D341Med (cell line): Measurements from ENCODE around the gene ZBTB7C.

Experiments used
- DNase-seq: peaks from one replicate; pipeline ENCODE4 v3.0.0; 2012; ENCODE audit warnings: low spot score

The ZBTB7C gene

DNA sequence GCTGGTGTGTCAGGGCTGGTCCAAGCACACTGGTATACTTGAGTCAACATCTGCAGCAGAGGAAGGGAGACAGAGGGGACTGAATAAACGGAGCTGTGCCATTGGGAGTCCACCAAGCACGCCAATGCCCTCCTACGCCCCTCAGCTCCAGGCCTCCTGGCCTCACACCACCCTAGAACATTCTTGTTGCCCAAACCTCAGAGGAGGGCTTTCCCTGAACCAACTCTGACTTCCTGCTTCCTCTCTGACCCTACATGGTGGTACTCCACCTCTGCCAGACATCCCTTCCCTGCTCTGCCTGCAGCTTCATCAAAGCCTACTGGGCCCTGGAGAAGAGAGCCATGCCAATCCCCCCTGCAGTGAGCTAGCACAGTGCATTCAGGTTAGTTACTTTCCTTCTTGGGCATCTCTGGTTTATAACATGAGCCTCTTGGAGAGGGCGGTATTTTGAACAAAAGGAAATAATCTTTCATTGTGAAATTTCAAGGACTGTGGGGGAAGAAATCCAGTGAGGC, 54.4 kb downstream of the ZBTB7C start:
- no peak for DNase-seq

DNA sequence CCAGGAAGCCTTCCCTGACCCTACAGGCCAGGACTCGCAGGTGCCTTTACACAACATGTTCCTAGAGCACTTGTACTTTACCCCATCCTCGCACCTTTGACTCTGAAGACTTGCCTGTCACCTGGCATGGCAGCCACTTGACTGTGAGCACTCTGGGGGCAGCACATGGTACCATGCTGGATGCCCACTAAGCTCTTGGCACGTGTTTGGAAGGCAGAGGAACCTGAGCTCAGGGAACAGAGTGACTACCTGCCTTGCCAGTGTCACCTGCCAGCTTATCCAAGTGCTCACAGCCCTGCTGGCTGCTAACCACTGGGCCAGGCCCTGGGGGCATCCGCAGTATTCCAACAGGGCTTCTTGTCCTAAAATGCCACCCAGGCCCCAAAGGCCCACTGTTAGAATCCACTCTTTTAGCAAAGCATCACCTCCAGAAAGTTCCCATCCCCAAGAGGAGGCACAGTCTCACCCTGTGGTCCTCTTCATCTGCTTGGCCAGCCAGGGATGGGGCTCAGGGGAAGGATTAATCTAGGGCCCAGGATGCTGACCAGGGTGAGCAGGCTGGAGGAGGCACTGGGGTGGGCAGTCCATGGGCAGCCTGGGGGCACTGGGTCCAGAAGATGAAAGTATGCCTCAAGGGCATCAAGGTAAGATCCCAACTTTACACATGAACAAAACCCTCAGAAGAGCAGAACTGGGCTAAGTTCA, 57.0 kb downstream of the ZBTB7C start:
- no peak for DNase-seq

- no peak for DNase-seq
Observed at GRCh38 chr18:48351216-48352050, 57.8 kb downstream of the ZBTB7C start.

DNA sequence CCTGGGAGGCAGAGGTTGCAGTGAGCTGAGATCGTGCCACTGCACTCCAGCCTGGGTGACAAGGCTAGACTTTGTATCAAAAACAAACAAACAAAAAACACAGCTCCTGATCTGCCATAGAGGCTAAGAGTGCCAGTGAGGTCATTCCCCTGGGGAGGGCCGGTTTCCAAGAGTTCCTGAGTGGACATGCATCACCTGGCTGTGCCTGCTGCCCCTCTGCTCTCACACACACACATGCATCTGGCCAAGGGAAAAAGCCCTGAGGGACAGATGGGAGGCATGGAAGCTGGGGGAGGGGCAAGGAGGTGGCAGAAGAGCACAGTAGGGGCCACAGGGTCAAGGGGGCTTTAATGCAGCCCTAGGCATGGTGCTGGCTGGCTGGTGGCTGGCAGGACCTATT, 60.4 kb downstream of the ZBTB7C start:
- no peak for DNase-seq

DNA sequence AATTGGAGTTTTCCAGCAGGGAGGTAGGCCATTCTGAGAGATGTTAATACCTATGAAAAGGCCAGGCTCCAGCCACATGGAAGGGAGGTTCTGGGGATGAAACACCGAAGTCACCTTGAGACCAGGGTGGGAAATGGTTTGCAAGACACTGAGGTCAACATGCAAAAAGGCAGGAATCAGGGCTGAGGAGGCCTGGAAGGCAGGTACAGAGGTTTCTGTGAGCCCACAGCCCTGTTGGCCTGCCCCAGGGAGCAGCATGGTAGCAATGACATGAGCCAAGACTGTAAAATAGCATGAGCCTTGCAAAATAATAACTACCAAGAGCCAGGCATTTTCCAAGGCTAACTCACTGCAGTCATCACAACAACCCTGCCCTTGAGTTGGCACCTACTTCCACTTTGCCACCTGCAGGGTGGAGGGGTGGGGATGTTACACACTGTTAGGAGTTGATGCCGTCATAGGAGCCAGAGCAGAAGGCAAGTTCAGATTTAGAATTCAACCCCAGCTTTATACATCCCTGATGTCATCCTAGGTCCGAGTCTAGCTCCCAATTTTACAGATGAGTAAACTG, 61.3 kb downstream of the ZBTB7C start:
- DNase-seq: no peak

DNA sequence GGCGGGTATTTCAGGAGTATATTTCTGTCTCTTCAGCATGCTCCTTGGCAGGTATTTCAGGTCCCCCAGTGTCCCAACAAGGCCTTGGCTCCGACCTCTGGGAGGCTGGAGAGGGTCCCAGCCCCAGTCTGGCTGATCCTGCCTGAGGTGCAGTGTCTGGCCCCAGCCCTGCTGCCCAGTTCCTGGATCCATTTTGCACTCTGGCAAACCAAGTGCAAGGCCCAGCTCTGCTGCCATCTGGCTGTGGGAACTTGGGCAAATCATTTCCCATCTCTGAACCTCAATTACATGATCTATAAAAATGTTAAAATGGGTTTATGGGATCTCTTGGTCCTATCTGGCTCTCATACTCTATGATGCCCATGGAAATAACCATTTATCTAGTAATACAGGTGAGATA, 63.6 kb downstream of the ZBTB7C start:
- no peak for DNase-seq

DNA sequence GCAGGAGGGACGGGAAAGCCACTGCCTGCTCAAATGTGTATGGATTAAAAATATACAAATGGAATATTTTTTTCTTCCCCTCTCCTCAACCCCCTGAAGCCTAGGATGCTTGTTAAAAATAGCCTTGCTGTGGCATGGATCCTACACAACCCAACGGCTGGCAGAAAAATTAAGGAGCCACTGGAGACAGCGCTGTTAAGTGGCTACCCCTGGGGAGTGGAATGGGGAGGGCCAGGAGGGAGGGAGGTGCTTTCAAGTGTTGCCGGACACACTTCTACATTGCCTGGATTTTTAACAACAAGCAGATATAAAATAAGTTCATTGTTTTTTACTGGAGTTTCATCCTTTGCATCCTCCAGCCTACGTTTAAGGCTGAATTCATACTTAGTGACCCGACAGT, 66.6 kb downstream of the ZBTB7C start:
- DNase-seq: no peak

DNA sequence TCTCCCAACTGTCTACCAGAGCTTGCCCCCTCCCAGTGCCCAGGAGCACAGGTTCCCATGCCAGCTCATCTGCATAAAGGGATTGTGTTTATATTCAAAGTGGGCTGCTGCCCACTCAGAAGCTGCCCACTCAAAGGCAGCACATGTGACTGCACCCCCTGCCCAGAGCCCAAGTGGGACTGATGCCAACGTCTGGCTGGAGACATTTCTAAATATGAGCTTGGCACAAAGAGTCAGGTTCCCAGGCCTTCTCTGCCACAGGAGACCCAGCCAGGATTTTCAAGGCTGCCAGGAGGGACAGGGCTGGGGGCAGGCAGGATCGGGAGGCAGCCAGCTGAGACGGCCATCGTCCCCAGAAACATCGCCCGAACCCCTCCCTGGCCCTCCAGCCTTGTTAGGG, 67.1 kb downstream of the ZBTB7C start:
- no peak for DNase-seq

- DNase-seq: no peak
Observed at GRCh38 chr18:48340560-48340959, 68.6 kb downstream of the ZBTB7C start.

- DNase-seq: no peak
Observed at GRCh38 chr18:48339692-48340091, 69.5 kb downstream of the ZBTB7C start.

DNA sequence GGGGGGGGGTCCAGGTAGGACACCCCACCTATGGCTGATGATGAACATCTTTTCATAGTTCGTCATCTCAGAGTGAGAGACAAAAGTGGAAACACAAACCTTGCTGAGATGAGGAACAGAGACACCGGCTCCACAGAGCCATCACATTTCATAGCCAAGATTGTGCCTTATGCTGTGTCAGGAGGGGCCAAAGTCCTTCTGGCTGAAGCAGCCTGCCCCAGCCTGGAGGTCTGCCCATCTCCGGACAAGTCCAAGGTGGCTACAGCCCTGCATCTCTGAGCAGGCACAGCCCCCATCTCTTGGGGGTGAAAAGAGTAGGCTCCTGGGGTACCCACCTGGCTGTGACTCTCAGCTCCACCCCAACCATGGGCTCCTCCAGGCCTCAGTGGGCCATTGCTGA, 70.3 kb downstream of the ZBTB7C start:
- no peak for DNase-seq

- DNase-seq: no peak
Observed at GRCh38 chr18:48337053-48337452, 72.1 kb downstream of the ZBTB7C start.

GRCh38 chr18:48336332-48336731, 72.9 kb downstream of the ZBTB7C start:
- DNase-seq: no peak

- no peak for DNase-seq
Observed at GRCh38 chr18:48335829-48336228, 73.4 kb downstream of the ZBTB7C start.

DNA sequence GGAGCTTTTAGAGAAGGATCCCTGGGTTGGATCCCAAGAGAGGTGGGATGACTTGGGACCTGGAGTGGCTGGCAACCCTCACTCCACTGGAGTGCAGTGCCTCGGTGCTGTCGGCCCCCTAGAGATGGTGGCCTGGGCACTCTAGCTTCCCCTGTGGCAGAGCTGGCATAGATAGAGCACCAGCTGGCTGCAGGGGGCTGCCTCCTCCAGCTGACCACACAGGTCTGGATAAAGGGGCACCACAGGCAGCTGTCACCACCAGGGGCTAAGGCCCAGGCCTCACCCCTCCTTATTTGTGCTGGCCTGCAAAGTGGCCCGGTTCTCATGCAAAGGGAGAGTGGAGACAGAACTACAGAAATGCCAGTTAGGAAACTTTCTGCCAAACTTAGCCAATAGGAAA, 74.3 kb downstream of the ZBTB7C start:
- DNase-seq: peak; percentile 37

- DNase-seq: no peak
Observed at GRCh38 chr18:48333563-48333962, 75.6 kb downstream of the ZBTB7C start.

- no peak for DNase-seq
Observed at GRCh38 chr18:48330016-48330991, 78.9 kb downstream of the ZBTB7C start.

DNA sequence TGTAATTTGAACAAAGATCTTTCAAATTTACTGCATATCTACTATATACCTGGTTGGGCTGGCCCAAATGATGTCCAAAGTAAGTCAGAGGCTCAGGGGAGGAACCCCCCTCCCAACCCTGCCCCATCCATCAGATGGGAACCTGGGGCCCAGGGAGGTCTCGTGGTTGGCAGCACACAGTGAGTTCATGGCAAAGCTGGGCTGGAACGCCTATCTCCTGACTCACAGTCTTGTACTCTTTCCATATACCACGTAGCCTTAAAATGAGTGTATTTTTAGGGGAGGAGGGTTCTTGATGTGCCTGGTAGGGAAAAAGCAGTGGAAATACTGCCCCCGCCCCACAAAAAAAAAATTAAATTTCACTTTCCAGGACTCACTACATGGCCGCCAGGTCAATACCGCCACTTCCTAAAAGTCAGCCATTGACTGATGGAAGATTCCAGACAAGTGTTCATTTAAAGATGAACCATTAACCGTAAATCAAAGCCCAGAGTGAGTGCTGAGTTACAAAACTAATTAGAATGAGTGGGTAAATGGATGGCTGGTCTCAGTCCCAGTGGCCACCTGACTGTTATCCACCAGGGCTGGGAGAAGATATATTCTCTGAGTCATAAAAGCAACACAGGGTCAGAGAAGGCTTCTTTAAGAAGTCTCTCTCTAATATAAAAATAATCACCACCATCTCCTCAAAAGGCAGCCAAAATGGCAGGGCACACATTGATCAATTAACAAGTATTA, 80.5 kb downstream of the ZBTB7C start:
- no peak for DNase-seq

DNA sequence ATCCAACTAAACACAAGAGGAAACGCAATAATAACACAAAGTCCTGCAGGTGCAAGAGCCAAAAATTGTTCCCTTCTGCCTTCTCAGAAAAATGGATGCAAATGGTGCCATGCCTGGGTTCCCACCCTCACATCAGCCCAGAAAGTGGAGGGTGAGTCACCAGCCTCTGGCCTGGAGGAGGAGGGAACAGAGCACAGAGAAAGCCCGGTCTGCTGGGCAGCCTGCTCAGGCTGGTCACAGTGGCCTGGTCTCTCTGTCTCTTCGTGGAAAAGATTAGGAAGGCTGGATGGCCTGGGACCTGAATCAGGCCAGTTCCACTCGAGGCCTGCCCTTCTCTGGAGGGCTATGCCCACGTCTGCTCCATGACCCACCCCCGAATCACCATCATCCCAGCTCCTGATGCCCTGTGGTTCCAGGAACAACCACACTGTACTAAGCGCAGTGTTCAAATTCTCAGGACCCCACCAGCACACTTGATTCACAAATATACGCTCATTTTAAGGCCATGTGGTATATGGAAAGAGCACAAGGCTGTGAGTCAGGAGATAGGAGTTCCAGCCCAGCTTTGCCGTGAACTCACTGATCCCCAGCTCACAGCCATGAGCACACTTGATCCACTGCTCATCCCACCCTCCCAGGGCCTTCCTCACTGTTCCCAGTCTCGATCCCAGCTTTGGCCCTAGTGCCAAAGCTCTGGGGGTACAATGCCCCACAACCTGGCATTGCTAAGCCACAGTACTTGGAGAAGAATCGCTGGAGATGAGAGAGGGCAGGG, 82.1 kb downstream of the ZBTB7C start:
- DNase-seq: no peak

DNA sequence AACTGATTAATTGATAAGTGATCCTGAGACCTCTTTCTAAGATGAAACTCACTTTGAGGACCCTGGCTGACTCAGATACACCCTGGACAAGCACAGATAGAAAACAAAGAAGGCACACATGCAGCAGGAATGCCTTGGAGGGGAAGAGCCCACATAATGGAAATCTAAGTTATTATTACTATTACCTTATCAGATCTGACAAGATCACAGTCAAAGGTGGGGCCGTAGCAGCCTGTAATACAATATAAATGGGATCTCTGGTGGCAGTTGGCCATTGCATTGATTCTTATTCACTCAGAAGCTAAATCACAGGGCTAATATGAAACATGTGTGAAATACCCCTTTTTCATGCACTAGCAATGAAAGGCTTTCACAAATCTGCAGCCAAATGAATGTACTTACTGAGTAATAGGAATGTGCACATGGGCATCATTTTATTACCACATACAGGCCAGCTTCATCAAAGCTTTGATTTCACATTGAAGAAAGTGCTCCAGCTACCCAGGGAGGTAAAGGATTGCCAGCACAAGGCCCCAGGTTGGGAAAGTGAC, 84.0 kb downstream of the ZBTB7C start:
- no peak for DNase-seq
